ENCODE measurements around the gene MED31.
"Not testable (repeated sequence)": the region's sequence is repeated elsewhere in the genome, so short reads cannot be mapped to it uniquely, and the experiment has no call there.

MED31 gene

GRCh38 chr17:6651354-6651918 is at the start of gene MED31, which contains the start of gene C17orf100:
Gene MED31 (minus strand): TSS chr17:6651605. CDS start chr17:6651528, 77 bp downstream.
Gene C17orf100 (plus strand): TSS chr17:6651762. CDS start chr17:6651914, 152 bp downstream.
- DNase-seq (ENCODE audit: extremely low read depth in 1 of 2, low read depth in 1 of 2) = peak; percentile 87 to 90

DNA sequence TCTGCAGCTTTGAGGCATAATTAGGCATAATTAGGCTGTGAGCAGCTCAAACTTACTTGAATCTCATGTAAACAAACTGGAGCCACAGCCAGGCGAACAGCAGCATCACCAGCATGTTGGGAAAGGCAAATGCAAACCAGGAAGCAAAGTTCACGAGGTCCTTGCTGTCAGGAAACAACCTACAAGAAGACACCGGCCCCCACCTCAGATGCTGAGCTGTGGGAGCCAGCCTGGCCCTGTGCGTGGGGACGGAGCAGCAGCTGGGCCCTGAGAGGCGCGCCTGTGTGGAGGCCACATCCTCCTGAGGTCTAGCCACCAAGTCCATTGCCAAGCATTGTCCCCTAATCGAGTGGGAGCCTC is 49.5 kb upstream of the MED31 start:
- DNase-seq (ENCODE audit: extremely low read depth in 1 of 2, low read depth in 1 of 2) = no peak

- no peak for DNase-seq (ENCODE audit: extremely low read depth in 1 of 2, low read depth in 1 of 2)
These were observed 48.9 kb upstream of the MED31 start for GRCh38 chr17:6699997-6700947.

DNA sequence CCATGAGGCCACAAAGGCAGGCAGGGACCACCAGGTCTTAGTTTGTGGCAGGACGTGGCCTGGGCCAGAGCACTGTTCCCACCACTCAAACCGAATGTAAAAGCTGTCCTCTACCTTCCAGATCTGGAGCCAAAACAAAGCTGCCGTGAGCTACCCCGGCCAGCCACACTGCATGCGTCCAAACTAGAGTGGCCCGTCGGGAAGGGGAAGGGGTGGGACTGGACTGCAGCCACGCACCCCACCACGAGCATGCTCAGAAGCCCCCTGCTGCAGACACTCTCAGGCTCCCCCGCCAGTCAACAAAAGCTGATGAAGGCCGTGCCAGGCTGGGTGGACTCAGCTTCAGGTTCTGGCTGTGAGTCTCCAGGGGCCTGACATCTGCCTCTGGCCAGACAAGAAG is 46.6 kb upstream of the MED31 start:
- no peak for DNase-seq (ENCODE audit: extremely low read depth in 1 of 2, low read depth in 1 of 2)

DNA sequence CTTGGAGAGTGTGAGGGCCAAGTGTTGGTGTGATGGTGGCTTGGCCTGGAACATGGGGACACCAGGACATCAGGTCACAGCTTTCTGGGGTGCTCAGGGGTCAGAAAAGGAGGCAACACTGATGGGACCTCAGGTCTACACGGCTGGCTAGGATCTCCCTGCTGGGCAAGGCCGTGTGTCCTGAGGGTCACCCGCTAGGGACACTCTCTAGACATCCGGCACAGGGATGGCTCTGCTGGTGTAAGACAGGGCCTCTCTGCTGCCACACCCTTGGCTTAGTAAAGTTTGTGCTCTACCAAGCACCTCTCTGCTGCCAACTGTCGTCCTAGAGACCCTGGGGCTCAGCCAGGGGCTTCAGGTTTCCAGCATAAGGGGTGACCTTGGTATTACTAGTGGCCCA is 45.5 kb upstream of the MED31 start:
- DNase-seq (ENCODE audit: extremely low read depth in 1 of 2, low read depth in 1 of 2) = no peak

- no peak for DNase-seq (ENCODE audit: extremely low read depth in 1 of 2, low read depth in 1 of 2)
These were observed 44.2 kb upstream of the MED31 start for GRCh38 chr17:6695565-6695964.

- DNase-seq (ENCODE audit: extremely low read depth in 1 of 2, low read depth in 1 of 2) = no peak
These were observed 43.6 kb upstream of the MED31 start for GRCh38 chr17:6695051-6695450.

GRCh38 chr17:6691958-6692357 is 40.6 kb upstream of the MED31 start:
- DNase-seq (ENCODE audit: extremely low read depth in 1 of 2, low read depth in 1 of 2) = not testable (repeated sequence)

DNA sequence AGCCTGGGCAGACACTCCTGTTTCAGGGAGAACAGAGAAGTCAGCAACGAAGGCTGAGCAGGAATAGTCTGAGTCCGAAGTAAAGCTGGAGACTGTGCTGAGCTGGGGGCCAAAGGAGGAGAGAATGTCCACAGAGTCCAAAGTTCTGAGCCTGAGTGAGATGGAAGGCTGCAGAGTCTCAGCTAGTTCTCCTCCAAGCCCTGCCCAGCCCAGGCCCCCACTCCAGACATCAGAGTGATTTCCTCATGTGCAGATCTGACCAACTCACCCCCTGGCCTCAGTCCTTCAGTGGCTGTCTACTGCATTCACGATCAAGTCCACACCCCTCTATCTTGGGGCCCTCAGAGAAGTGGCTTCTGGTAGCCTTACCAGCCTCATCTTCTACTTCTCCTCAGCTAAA is 40.1 kb upstream of the MED31 start:
- DNase-seq (ENCODE audit: extremely low read depth in 1 of 2, low read depth in 1 of 2) = no peak

DNA sequence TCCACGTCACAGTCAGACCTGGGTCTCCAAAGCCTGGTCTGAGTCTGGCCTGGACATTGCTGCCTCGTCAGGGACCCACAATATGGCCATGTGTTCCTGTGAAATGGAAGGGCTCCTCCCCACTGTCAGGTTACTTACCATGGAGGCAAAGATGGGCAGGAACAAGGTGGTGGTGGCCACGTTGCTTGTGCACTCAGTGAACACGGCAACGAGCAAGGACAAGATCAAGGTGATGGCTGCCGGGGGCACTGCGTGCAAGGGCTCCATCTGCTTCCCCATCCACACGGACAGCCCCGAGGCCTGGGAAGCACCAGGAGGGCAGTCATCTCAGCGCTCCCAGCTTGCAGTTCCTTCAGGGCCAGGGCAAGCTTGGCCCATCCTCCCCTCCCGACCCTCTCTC is 39.2 kb upstream of the MED31 start:
- DNase-seq (ENCODE audit: extremely low read depth in 1 of 2, low read depth in 1 of 2) = no peak

GRCh38 chr17:6688944-6689343 is 37.5 kb upstream of the MED31 start:
- no peak for DNase-seq (ENCODE audit: extremely low read depth in 1 of 2, low read depth in 1 of 2)

GRCh38 chr17:6686026-6686425 is 34.6 kb upstream of the MED31 start:
- DNase-seq (ENCODE audit: extremely low read depth in 1 of 2, low read depth in 1 of 2) = no peak

- DNase-seq (ENCODE audit: extremely low read depth in 1 of 2, low read depth in 1 of 2) = no peak
These were observed 33.7 kb upstream of the MED31 start for GRCh38 chr17:6684881-6685767.

GRCh38 chr17:6684460-6684783 is 33.0 kb upstream of the MED31 start:
- DNase-seq (ENCODE audit: extremely low read depth in 1 of 2, low read depth in 1 of 2) = no peak

DNA sequence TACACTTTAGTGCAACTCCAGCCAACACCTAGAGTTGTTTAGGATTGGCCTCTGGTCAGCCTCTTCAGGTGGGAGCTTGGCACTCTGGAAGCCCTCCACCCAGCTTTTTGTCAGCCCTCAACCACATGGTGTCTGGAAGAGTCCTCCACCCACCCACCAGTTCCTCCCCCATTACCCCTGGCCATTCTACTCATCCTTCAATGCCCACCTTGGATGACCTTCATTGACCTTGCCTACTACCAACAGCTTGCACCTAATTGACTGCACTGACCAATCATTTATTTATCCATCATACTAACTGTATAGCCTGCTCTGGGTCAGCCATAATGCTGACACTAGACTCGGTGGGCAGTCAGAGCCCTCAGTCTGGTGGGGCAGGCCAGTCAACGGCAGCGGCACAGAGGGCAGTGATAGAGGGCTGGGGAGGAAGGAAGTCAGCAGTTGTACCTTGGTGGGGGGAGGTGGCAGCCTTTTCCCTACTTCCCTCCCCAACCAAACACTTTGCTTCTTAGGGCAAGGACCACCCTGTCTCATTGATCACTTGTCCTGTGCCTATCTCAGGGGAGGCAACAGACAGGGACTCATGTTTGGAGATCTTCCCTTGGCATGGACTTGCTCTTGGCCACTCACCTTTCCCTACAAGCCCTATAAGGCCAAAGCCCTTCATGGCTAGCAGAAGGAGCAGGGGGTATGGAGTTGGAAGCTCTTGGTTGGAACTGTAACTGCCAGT is 32.5 kb upstream of the MED31 start:
- DNase-seq (ENCODE audit: extremely low read depth in 1 of 2, low read depth in 1 of 2) = no peak

GRCh38 chr17:6683081-6683684 is 31.8 kb upstream of the MED31 start:
- no peak for DNase-seq (ENCODE audit: extremely low read depth in 1 of 2, low read depth in 1 of 2)

DNA sequence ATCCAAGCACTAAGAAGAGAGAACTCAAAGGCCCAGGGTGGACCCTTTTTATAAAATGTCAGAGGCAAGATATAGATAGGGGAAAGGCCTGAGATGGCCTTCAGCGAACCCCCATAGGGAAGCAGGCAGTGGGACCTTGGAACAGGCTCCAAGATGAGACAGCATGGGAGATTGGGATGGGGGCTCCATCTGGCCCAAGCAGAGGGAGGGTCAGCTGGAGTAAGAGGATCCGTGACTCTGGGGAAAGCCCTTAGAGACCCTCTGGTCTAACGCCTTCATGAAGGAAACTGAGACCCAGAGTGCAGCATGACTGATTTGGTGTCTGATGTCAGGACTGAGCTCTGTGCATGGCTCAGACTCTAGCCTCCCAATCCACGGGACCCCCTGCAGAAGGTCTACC is 30.9 kb upstream of the MED31 start:
- DNase-seq (ENCODE audit: extremely low read depth in 1 of 2, low read depth in 1 of 2) = no peak

GRCh38 chr17:6681671-6682070 is 30.3 kb upstream of the MED31 start:
- DNase-seq (ENCODE audit: extremely low read depth in 1 of 2, low read depth in 1 of 2) = no peak

DNA sequence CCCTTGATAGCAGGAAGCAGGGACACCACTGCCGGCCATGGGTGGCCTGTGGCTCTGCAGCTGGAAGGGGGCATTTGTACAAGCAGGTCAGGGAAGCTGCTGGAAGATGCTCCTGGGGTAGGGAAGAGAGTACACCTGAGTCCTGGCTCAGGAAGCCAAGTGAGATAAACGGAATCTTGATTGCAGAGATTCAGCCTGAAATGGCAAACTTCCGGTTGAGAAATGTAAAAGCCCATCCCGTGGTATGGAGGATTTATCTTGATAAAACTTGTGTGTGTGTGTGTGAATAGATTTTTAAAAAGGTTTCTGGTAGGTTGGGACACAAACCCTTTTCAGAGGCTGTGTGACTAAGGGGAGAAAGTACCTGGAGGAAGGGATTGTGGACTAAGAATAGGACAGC is 29.8 kb upstream of the MED31 start:
- DNase-seq (ENCODE audit: extremely low read depth in 1 of 2, low read depth in 1 of 2) = no peak

- no peak for DNase-seq (ENCODE audit: extremely low read depth in 1 of 2, low read depth in 1 of 2)
These were observed 27.8 kb upstream of the MED31 start for GRCh38 chr17:6679241-6679640.

Data from stimulated activated CD8-positive, alpha-beta memory T cell treated with anti-CD3 and anti-CD28 coated beads, Interleukin-7, amount 100 ng/mL, for 48 hours (primary cell).